ENCODE measurements around the gene HNRNPL.
"Not testable (repeated sequence)": the region's sequence is repeated elsewhere in the genome, so short reads cannot be mapped to it uniquely, and the experiment has no call there.

HNRNPL gene

DNA sequence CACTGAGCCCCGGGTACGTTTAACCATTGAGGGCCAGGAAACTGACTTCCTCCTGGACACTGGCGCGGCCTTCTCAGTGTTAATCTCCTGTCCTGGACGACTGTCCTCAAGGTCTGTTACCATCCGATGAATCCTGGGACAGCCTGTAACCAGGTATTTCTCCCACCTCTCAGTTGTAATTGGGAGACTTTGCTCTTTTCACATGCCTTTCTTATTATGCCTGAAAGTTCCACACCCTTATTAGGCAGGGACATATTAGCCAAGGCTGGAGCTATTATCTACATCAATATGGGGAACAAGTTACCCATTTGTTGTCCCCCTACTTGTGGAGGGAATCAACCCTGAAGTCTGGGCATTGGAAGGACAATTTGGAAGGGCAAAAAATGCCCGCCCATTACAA is 23.9 kb downstream of the HNRNPL start:
- DNase-seq, result not testable (repeated sequence)

DNA sequence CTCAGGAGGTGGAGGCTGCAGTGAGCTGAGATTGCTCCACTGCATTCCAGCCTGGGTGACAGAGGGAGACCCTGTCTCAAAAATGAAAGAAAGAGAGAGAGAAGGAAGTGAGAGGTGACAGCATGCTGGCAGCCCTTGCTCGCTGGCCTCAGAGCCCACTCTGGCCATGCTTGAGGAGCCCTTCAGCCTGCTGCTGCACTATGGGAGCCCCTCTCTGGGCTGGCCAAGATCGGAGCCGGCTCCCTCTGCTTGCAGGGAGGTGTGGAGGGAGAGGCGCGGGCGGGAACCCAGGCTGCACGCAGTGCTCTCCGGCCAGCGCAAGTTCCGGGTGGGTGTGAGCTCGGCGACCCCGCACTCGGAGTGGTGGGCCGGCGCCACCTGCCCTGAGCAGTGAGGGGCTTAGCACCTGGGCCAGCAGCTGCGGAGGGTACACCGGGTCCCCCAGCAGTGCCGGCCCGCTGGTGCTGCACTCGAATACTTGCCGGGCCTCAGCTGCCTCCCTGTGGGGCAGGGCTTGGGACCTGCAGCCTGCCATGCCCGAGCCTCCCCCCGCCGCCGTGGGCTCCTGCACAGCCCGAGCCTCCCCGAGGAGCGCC is 28.5 kb downstream of the HNRNPL start:
- not testable (repeated sequence) for DNase-seq

DNA sequence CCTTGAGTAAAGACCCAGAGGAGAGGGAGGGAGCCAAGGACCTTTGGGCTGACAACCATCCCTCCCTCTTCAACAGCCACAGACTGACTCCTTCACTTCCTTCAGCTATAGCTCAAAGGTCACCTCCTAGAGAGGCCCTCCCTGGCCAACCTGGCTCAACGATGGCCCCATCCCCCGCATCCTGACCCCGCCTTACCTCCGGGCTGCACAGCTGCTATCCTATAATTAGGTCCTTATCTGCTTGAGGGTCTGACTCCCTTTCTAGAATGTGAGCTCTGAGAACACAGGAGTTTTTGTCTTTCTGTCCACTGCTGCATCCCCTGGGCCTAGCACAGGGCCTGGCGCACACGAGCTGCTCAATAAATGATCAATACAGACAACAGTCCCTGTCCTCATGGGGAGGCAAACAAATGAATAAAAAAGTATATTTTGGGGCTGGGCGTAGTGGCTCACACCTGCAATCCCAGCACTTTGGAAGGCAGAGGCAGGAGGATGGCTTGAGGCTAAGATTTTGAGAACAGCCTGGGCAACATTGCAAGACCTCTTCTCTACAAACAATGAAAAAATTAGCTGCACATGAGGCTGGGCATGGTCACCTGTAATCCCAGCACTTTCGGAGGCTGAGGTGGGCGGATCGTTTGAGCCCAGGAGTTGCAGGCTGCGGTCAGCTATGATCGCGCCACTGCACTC is 30.4 kb downstream of the HNRNPL start:
- no peak for DNase-seq

DNA sequence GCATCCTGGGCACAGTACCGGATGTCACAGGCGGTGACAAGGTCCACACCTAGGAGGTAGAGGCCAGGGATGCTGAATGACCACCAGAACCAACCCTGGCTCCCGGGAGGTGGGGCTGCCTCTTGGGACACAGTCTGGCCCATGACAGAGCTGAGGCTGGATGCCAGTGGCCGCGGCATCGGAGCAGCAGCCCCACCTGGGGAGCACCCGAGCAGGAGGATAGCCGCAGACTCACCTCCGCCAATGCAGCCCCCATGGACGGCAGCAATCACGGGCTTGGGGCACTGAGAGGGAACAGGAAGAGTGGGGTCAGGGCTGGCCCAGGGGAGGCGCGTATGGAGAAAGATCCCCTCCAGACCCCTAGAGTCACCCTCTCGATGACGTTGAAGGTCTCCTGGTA is 32.7 kb downstream of the HNRNPL start:
- DNase-seq, result no peak

DNA sequence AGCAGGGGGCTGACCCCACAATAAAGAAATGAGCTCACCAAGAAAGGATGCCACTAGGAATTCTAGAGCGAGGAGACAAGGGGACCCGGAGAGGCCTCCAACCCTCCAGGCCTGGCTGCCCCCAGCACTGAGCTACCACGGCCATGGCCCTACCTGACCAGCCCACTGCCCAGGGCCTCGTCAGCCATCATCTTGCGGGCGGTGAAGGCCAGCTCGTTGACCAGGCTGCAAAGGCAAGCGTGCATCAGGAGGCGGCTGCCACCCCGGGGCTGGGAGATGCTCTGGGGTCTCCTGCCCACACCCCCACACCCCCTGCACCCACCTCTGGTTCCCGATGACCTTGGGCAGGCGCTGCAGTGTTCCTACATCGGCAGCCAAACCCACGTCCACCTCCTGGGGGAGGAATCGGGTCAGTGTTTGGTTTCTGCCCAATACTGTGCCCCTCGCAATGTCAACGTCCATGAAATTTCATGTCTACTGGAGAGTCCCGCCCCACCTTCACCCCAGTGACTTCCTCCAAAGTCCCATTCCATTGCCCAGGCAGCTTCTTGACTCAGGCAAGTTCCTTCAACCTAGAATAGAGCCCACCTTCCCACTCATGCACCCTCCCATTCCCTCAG is 33.5 kb downstream of the HNRNPL start:
- no peak for DNase-seq

DNA sequence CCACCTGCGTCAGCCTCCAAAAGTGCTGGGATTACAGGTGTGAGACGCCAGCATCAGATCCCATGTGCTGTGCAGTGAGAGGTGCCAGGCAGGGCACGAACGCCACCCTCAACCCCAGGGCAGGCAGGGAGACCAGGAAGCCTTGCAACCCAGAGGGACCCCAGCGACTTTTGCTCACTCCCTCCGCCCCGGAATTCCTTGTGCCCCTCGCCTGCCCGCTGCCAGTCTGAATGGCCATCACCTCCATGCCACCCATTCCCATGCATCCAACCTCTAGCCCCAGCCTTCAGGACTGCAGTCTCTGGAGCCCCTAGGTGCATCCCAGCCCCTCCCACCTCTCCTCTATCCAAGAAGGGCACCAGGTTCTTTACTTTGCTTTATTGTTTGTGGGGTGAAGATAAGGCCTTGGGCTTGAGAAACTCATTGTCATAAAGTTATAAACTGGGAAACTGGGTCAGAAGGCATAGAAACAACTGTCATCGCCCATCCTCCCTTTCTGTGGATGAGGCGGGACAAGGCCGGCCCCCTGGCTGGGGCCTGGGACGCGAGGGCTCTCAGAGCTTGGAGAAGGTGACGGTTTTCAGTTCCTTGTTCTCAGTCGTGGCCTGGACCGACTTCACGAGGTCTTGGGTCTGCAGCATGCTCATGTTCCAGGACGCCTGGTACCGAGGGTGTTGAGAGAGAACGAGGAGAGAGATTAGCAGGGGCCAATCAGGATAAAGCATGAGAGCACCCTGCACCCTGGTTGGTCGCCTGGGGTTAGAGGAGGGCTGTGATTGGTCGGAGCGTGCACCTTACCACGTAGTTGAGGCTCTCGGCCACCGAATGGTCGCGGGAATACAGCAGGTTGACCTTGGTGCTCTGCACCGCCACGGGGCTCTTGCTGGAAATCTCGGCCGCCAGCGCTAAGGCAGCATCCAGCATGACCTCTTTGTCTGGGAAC is 34.5 kb downstream of the HNRNPL start:
- DNase-seq, result no peak

DNA sequence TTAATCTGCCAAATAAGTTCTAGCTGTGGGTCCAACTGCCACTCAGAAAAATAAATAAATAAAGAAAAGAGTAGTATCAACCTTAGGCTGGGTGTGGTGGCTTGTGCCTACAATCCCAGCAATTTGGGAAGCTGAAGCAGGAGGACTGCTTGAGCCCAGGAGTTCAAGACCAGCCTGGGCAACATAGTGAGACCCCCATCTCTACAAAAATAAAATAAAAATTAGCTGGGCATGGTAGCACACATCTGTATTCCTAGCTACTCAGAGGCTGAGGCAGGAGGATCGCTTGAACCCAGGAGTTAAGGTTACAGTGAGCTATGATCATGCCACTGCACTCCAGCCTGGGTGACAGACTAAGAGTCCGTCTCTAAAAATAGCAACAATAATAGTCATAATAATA is 35.9 kb downstream of the HNRNPL start:
- not testable (repeated sequence) for DNase-seq

DNA sequence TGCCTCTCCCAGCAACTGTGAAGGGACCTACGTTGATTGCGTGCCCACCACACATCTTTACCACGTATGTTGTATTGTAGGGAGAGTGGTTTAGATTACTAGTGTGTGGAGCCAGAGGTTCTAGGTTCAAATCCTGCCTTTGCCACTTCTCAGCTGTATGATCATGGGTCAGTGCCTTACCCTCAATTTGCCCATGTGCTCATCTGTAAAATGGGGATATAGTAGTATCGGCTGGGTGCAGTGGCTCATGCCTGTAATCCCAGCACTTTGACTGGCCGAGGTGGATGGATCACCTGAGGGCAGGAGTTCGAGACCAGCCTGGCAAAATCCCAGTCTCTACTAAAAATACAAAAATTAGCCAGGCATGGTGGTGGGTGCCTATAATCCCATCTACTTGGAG is 36.5 kb downstream of the HNRNPL start:
- no peak for DNase-seq

DNA sequence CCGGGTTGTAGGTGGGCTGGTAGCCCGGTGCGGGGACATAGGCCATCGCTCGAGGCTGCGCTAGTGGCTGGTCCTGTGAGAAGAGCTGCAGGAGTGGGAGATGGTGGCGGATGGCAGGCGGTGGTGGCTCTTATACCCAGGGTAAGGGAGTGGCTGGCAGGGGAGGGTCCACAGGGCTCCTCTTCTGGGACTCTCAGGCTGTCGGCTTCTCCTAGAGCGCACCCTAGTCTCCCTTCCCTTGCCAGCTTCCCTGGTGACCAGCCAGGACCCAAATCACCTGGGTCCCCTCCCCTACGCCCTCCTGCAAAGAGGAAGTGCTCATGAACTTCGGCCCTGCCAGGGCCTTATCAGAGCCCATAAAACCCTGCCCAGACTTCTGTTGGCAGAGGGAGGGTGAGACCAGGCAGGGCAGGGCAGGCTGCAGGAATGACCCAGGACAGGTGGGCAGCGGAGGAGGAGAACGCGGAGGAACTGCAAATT is 36.9 kb downstream of the HNRNPL start, which contains the start of gene LGALS4:
Gene LGALS4, minus strand, starts transcription at position 105 of the 480 bp plus-strand sequence. Its CDS starts 59 bp downstream, at position 46.
- no peak for DNase-seq

DNA sequence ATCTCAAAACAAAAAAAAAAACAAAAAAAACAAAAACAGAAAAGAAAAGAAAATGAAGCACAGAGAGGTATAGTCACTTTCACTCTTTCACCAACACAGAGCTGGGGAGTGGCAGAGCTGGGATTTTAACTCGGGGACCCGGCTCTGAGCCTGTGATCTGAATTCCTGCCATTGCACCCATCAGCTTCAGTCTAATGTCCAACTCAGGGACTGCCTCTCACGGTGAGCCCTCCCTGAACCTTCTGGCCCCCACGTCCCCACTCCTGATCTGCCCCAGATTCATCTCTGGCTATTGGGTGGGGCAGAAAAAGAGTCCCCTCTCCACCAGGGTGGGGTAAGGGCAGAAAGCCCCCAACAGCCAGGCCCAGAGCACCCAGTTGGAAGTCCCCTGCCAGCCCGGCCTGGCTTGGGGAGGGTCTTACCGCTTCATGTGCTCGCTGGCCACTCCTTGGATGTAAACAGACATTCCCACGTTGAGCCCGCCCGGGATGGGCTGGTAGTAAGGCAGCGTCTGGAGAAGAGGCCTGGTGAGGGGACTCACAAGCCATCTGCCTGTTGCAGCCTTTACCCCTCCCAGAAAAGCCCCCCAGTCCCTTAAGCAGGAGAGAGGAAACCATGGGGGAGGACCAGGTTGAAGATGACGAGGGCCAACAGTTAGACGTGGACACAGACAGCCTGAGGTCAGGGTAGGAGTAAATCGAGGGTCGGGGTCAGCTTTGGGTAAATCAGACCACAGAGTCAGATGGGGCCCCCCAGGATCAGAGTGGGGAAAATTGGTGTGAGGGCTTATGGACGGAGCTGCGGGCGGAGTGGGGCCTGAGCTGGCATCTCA is 37.6 kb downstream of the HNRNPL start:
- DNase-seq, result no peak

DNA sequence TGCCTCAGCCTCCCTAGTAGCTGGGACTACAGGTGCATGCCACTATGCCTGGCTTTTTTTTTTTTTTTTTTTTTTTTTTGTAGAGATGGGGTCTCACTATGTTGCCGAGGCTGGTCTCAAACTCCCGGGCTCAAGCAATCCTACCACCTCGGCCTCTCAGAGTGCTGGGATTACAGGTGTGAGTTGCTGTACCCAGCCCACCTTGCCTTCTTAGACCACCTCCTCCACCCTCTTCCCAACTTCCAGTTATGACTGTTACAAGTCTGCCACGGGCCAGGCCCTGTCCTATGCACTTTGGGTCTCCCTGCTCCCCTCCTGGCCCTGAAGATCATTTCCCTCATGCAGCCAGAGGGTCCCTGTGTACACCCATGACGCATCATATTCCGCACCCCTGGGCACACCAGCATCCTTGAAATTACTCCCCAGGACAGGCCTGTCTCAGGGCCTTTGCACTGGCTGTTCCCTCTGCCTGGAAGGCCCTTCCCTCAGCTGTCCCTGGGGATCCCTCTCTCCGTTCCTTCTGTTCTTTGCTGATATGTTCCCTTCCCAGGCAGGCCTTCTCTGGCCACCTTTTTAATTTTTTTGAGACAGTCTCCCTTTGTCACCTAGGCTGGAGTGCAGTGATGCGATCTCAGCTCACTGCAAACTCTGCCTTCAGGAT is 40.1 kb downstream of the HNRNPL start:
- DNase-seq, result no peak

DNA sequence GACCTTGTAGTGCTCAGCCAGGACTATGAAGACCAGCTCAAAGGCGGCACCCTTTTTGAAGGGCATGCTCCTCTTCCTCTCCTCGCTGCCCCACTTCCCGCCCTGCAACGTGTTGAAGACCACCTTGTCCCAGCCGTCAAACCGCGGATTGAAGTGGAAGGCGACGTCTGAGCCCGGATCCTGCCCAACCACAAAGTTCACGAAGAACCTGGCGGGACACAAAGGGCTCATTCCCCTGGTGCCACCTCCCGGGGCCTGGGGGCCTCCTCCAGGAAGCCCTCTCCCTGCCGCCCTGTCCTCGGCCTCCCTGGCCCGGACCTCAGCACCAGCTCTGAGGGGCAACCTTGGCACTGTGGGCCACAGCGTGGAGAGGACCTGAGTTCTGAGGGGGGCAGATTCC is 41.0 kb downstream of the HNRNPL start:
- DNase-seq, result no peak

DNA sequence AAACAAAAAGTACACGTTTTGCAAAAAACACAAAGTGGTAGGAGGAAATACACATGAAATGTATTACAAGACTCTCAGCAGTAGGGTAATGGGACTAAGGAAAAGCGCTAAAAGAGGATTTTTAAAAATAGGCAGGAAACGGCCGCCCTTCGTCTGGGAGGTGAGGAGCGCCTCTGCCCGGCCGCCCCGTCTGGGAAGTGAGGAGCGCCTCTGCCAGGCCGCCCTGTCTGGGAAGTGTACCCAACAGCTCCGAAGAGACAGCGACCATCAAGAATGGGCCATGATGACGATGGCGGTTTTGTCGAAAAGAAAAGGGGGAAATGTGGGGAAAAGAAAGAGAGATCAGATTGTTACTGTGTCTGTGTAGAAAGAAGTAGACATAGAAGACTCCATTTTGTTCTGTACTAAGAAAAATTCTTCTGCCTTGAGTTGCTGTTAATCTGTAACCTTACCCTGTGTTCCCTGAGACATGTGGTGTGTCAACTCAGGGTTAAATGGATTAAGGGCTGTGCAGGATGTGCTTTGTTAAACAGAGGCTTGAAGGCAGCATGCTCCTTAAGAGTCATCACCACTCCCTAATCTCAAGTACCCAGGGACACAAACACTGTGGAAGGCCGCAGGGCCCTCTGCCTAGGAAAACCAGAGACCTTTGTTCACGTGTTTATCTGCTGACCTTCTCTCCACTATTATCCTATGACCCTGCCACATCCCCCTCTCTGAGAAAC is 42.2 kb downstream of the HNRNPL start:
- DNase-seq, result not testable (repeated sequence)

DNA sequence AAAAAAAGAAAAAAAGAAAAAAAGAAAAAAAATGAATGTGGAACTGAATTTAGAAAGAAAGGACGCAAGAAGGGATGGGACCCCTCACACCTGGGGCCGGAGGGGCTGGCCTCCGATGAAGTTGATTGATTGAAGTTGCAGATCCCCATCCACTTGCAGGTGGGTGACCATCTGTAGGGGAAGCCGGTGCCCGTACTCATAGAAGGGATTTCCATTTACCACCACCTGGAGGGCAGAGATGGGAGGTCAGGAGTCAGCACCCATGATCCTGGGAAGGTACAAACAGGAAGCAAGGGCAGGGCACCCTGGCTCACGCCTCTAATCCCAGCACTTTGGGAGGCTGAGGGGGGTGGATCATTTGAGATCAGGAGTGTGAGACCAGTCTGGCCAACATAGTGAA is 43.4 kb downstream of the HNRNPL start:
- DNase-seq, result no peak

DNA sequence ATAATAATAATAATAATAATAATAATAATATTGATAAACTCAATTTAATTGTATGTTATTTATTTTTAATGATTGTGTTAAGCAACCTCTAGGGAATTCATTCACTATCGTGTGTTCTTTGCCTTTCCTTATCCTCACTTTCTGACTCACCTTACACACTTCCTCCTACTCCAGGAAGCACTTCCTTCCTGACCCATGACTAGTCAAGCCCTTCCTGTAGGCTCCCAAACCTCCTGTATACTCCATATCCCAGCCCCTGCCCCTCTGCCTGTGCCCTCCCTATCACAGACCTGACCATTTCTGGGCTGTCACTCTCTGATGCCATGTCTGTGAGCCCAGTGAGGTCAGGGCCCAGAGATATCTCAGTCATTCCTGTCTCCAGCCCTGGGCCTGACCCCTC is 44.6 kb downstream of the HNRNPL start:
- no peak for DNase-seq

DNA sequence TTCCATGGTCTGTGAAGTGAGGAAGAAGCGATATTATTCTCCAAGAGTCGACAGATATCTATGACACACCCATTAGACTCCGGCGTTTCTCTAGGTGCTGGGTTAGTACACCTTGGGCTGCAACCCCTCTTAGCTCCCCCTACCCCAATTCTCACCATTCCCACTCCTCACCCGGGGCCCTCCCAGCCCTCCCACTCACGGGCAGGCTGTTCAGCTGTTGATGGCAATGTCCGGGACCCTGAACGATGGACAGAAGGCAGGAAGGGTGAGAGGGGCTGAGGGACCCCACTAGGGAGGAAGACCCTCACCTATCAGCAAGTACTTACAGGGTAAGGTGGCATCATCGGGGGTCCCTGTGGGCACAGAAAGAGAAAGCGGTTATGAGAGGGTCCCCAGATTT is 46.2 kb downstream of the HNRNPL start:
- no peak for DNase-seq

DNA sequence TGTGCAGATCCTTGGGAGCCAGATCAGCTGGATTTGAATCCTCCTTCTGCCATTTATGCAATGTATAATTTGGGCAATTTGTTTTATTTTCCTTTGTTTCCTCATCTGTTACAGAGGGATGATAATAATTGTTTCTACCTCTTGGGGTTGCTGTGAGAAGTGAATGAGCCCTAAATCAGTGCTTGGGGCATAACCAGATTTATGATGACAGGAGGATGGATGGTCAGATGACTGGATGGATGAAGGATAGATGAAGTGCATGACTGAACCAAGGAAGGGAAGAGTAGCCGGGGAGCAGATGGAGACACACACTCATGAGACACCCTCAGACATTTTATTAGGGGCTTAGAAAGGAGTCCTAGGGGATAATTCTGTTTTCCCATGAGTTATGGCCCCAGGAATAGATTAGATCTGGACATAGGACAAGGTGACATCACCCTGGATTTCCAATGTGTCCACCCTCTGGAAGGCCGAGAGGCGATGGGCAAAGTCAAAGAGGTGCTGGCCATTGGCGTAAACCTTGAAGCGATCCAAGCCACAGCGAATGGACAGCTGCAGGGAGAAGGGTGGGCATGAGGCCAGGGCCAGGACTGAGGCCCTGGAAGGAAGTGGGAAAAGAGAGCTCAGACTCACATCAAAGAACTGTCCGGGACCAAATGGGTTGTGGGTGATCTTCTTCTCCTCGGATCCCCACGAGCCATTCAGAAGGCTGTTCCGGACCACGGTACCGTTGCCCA is 48.3 kb downstream of the HNRNPL start:
- DNase-seq, result no peak

DNA sequence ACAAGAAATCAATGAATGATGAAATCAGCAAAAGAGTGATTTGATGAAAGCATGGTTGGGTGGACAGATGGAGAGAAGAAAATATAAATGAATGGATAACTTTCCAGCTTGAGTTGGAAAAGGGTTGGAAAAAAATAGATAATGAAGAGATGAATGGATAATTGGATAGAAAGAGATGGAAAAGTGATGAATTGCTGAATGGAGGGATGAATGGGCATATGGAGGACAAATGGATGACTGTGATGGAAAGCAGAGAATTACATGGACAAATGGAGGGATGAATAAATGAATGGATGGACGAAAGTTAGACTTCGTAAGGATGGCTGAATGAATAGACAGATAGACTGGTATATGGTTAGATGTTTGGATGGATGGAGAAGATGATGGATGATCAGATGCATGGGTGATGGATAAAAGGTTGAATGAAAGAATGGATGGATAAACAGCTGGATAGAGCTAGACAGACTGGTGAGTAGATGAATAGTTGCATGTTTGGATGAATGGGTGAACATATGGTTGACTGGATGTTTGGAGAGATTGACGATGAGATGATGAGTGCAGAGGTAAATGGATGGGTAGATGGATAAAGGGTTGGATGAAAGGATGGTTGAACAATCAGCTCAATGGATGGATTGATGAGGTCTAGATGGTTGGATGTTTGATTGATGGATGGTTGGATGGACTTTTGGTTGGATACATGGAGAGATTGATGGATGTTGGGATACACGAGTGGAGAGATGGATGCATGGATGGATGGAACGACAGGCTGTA is 49.0 kb downstream of the HNRNPL start:
- DNase-seq, result no peak

DNA sequence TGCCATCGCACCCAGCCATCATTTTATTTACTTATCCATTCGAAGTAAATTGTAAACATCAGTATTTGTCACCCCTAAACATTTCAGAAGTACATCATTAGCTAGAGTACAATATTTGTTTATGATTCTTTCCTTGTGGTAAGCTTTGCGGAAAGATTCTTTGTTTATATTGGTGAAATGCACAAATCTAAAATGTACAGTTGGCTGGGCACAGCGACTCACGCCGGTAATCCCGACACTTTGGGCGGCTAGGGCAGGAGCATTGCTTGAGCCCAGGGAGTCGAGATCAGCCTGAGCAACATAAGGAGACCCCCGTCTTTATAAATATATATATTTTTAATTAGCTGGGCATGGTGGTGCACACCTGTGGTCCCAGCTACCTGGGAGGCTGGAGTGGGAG is 50.7 kb downstream of the HNRNPL start:
- DNase-seq, result no peak
